Ishikawa (cell line): ENCODE measurements around the gene BEND6.

Experiments used
- CEBPB ChIP-seq: IDR thresholded peaks from 2 replicates; pipeline ENCODE4 v1.6.1; 2012
- MAX ChIP-seq: IDR thresholded peaks from 2 replicates; pipeline ENCODE4 v1.6.1; 2012
- NFIC ChIP-seq: IDR thresholded peaks from 2 replicates; pipeline ENCODE4 v1.6.1; 2012
- REST ChIP-seq: IDR thresholded peaks from 2 replicates; pipeline ENCODE4 v1.6.1; 2012; ENCODE audit warnings: low read depth, mild to moderate bottlenecking
- TAF1 ChIP-seq: IDR thresholded peaks from 2 replicates; pipeline ENCODE4 v1.6.1; 2012; ENCODE audit warnings: low read depth, mild to moderate bottlenecking
- TEAD4 ChIP-seq: IDR thresholded peaks from 2 replicates; pipeline ENCODE4 v1.6.1; 2012
- USF1 ChIP-seq: IDR thresholded peaks from 2 replicates; pipeline ENCODE4 v1.6.1; 2012
- YY1 ChIP-seq: IDR thresholded peaks from 2 replicates; pipeline ENCODE4 v1.6.1; 2012; ENCODE audit warnings: low read depth

- no peak for TF ChIP-seq TAF1
- no peak for TF ChIP-seq REST
- no peak for TF ChIP-seq NFIC
- TF ChIP-seq USF1, result no peak
- no peak for TF ChIP-seq CEBPB
- TF ChIP-seq YY1, result no peak
- TF ChIP-seq MAX, result no peak
- TF ChIP-seq TEAD4, result no peak
Observed at GRCh38 chr6:56962441-56962840, 7.5 kb downstream of the BEND6 start.
